ENCODE data around the gene TH. TPM values are rescaled to one million over a fixed set of nuclear protein-coding genes. Genes with fewer than 3 reads are reported as not detected.

Gene TH
- total RNA-seq, 5 donors from 2014 or later (not counting 1 experiment from before 2014, with no cell fraction given) = not detected

DNA sequence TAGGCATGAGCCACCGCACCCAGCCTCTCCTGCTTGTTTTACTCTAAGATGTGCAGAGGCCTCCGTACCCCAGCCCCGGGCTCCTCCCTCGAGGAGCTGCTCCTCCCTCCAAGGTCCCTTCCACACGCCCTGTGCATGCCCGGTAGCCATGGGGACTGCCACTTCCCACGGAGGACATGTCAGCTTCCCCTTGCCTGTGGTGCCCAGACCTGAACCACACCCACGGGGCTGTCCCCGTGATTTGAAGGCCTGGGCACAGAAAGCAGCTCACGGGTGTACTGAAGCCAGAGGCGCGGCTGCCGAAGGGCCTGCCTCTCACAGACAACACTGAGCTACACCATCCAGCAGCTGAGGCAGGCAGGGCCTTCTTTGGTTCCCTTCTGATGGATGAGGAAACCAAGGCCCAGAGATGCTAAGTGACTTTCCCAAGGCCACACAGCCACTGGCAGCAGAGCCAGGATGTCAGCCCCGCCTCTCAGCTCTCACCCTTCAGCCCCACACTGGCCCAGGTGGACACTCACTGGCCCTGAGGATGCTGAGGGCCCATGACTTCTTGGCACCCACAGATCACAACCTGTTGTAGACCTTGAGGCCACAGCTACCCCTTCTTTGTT lies 17.9 kb downstream of the TH start:
- H3K4me3 Mint-ChIP-seq = no peak overlapping the region
- Histone ChIP-seq H3K27me3 (replicated peaks in 1 of 2; ENCODE audit: control insufficient read depth in 2 of 2, extremely low read depth in 1 of 2, insufficient read depth in 2 of 2, low read length in 1 of 2) (peaks cover 0 to 65% of the 10 kb centered on the region in 2 experiments), H3K27ac (ENCODE audit: low read length) (no peak overlapping the region), H3K4me1 (ENCODE audit: control insufficient read depth in 1 of 2, extremely low read depth in 1 of 2, insufficient read depth in 2 of 2, low read length in 2 of 2) (peaks cover 0 to 15% of the 10 kb centered on the region in 2 experiments), H3K4me3 (ENCODE audit: control insufficient read depth in 1 of 2, extremely low read depth in 1 of 2, low read length in 1 of 2) (no peak overlapping the region), H3K9me3 (no peaks in the 10 kb centered on the region), H3K36me3 (ENCODE audit: control insufficient read depth in 2 of 2, extremely low read depth in 1 of 2, insufficient read depth in 1 of 2, low read length in 1 of 2) (no peaks in the 10 kb centered on the region)
- peaks cover 5 to 9% (median 6%) of the 10 kb centered on the region in 3 donors for H3K4me1 Mint-ChIP-seq
- WGBS (ENCODE audit: insufficient coverage) = 55% methylated on average over 13 of the region's 14 CpGs
- ATAC-seq (replicated peaks in 1 of 4) = no peak
- H3K27me3 Mint-ChIP-seq = peaks cover 20 to 27% of the 10 kb centered on the region in 2 donors
- no peak for DNase-seq
- H3K9me3 Mint-ChIP-seq = no peaks in the 10 kb centered on the region
- H3K27ac Mint-ChIP-seq = no peak overlapping the region
- ChIA-PET CTCF (interaction anchor here (0.6 to 4.8 kb wide), 7 partner anchors 8 to 685 kb away, joined by 3 to 41 read pairs (median 3); partner anchors contain the start of gene TSSC4 (in 1 of the 2)), POLR2A (interaction anchor here in 1 of 2 donors (0.5 kb wide), 1 partner anchor 441 kb away, joined by 7 read pairs; no protein-coding TSS in a partner anchor)
- no peaks in the 10 kb centered on the region for H3K36me3 Mint-ChIP-seq

DNA sequence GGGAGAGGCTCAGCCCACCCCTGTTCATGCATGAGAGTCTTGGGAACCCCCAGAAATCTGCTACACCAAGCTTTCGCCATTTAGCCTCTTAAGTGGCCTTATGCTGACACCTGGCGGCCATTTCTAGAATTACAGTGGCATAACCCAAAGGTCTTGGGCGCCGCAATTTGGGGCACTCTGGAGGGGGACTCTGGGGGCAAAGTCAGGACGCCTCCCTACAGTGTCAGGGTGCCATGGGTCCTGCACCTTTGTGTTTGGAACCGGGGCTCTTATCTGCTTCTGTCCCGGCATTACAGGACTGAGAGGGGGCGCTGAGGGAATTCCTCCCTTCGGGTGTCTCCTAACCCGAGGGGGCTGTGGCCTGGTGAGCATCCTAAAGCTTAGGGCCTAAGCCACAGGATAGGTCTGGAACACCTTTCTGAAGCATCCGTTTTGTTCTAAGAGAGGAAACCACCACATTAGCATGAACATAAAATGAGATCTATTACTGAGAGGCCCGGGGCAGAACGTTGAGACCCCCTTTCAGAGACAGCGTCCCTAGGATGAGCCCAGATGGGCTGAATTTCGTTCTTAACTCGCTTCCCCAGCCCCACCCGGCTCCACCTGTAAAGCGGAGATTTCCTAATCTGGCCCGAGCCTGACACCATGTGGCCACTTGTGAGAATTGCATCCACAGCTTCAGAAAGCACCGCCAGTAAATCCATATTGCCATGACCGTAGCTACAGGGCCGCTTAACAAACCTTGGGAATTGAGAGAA lies 19.9 kb downstream of the TH start:
- ChIA-PET POLR2A (no interaction called here), CTCF (interaction anchor here (0.5 to 4.8 kb wide), 18 partner anchors 10 to 1724 kb away, joined by 3 to 41 read pairs (median 4); partner anchors contain the start of gene TNNI2 (in 1 of the 2))
- H3K36me3 Mint-ChIP-seq = no peaks in the 10 kb centered on the region
- WGBS (ENCODE audit: insufficient coverage) = 3% methylated on average over 19 of the region's 22 CpGs
- peak overlapping the region; percentile 17 to 64 (median 21) for H3K4me3 Mint-ChIP-seq
- H3K9me3 Mint-ChIP-seq = no peaks in the 10 kb centered on the region
- H3K9me3 ChIP-seq = no peaks in the 10 kb centered on the region
- peaks cover 0 to 73% of the 10 kb centered on the region in 2 experiments for H3K27me3 ChIP-seq (replicated peaks in 1 of 2; ENCODE audit: control insufficient read depth in 2 of 2, extremely low read depth in 1 of 2, insufficient read depth in 2 of 2, low read length in 1 of 2)
- H3K27ac ChIP-seq (ENCODE audit: low read length) = no peak overlapping the region
- peaks cover 5 to 9% (median 6%) of the 10 kb centered on the region in 3 donors for H3K4me1 Mint-ChIP-seq
- no peak overlapping the region for H3K27ac Mint-ChIP-seq
- peak overlapping the region in 1 of 2 donors; percentile 9 for H3K4me3 ChIP-seq (ENCODE audit: control insufficient read depth in 1 of 2, extremely low read depth in 1 of 2, low read length in 1 of 2)
- H3K27me3 Mint-ChIP-seq = peaks cover 33 to 42% of the 10 kb centered on the region in 2 donors
- DNase-seq = peak; percentile 57 to 90 (median 76)
- H3K36me3 ChIP-seq (ENCODE audit: control insufficient read depth in 2 of 2, extremely low read depth in 1 of 2, insufficient read depth in 1 of 2, low read length in 1 of 2) = no peaks in the 10 kb centered on the region
- H3K4me1 ChIP-seq (ENCODE audit: control insufficient read depth in 1 of 2, extremely low read depth in 1 of 2, insufficient read depth in 2 of 2, low read length in 2 of 2) = peaks cover 0 to 15% of the 10 kb centered on the region in 2 experiments
- ATAC-seq (replicated peaks in 1 of 4) = peak; percentile 70 to 86 (median 81)

DNA sequence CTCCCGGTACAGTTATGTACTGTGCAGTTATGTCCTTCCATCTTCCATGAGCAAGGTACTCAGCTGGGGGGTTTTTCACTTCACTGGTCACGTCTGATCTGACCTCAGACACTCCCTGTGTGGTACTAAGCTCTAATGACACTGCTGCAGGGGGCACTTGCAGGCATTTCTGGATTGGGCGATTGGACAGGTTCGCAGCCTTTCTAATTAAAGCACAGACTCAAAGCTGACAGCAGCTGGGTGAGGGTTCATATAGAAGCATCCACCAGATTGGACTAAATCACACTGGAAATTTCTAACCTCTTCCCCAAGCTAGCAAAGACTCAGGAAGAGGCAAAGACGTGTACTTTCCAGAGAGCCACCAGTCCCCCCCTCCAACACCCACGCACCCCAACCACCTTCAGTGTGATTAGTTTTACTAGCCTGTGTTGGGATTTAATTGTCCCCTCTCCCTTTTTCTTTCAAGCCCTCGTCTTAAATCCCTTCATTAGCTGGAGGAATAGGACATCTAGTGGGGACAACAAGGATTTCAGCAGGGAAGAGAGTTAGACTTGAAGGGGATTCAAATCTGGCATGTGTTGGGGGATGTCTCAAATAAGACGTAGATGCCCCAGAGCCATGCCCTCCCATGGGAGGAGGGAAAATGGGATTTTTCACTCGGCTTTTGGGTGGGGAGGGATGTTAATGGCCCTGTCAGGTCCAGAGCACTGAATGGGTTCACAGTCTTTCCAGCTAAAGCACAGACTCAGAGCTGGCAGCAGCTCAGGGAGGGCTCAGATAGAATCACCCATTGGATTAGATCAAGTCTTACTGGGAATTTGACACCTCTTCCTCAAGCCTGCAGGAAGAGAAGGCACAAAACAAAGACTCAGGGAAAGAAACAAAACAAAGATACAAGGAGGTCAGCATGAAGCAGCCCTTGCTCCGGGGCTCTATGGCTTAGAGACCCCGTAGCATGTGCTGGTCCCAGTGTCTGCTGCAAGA lies 21.5 kb downstream of the TH start:
- CTCF ChIA-PET = interaction anchor here (0.6 to 4.8 kb wide), 12 partner anchors 8 to 458 kb away, joined by 3 to 41 read pairs (median 4); no protein-coding TSS in a partner anchor
- Mint-ChIP-seq H3K4me1 (peaks cover 5 to 9% (median 6%) of the 10 kb centered on the region in 3 donors), H3K27ac (no peak overlapping the region), H3K36me3 (no peaks in the 10 kb centered on the region), H3K9me3 (no peaks in the 10 kb centered on the region), H3K4me3 (no peak overlapping the region), H3K27me3 (peaks cover 40 to 54% of the 10 kb centered on the region in 2 donors)
- POLR2A ChIA-PET = no interaction called here
- Histone ChIP-seq H3K36me3 (ENCODE audit: control insufficient read depth in 2 of 2, extremely low read depth in 1 of 2, insufficient read depth in 1 of 2, low read length in 1 of 2) (no peaks in the 10 kb centered on the region), H3K9me3 (no peaks in the 10 kb centered on the region), H3K27ac (ENCODE audit: low read length) (no peak overlapping the region), H3K27me3 (replicated peaks in 1 of 2; ENCODE audit: control insufficient read depth in 2 of 2, extremely low read depth in 1 of 2, insufficient read depth in 2 of 2, low read length in 1 of 2) (peaks cover 0 to 80% of the 10 kb centered on the region in 2 experiments), H3K4me3 (ENCODE audit: control insufficient read depth in 1 of 2, extremely low read depth in 1 of 2, low read length in 1 of 2) (no peak overlapping the region), H3K4me1 (ENCODE audit: control insufficient read depth in 1 of 2, extremely low read depth in 1 of 2, insufficient read depth in 2 of 2, low read length in 2 of 2) (peaks cover 0 to 11% of the 10 kb centered on the region in 2 experiments)
- ATAC-seq (replicated peaks in 1 of 4) (no peak), DNase-seq (no peak)
- WGBS (ENCODE audit: insufficient coverage) = 33% methylated on average over 7 of the region's 11 CpGs

DNA sequence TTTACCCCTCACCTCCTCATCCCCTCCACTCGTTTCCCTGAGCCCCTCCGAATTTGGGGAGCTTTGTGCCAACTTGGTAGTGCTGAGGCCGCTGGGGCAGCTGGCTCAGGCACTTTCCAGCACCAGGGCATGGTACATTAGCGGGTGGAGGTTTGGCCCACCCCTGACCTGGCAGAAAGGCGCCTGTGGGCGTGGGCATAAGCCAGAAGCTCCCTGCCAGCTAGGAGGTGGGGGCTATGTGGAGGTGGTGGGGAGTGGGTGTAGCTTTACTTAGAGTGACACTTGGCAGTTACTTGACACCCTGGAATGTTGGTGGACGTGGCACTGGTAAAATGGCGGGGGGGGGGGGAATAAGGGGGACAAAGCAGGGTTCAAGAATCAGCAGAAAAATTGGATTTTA lies 22.2 kb downstream of the TH start:
- Histone ChIP-seq H3K4me1 (ENCODE audit: control insufficient read depth in 1 of 2, extremely low read depth in 1 of 2, insufficient read depth in 2 of 2, low read length in 2 of 2) (peaks cover under 1 to 12% of the 10 kb centered on the region in 2 experiments), H3K4me3 (ENCODE audit: control insufficient read depth in 1 of 2, extremely low read depth in 1 of 2, low read length in 1 of 2) (no peak overlapping the region), H3K27me3 (replicated peaks in 1 of 2; ENCODE audit: control insufficient read depth in 2 of 2, extremely low read depth in 1 of 2, insufficient read depth in 2 of 2, low read length in 1 of 2) (peaks cover 0 to 82% of the 10 kb centered on the region in 2 experiments), H3K27ac (ENCODE audit: low read length) (no peak overlapping the region), H3K9me3 (no peaks in the 10 kb centered on the region), H3K36me3 (ENCODE audit: control insufficient read depth in 2 of 2, extremely low read depth in 1 of 2, insufficient read depth in 1 of 2, low read length in 1 of 2) (no peaks in the 10 kb centered on the region)
- ChIA-PET CTCF (interaction anchor here (0.6 to 4.8 kb wide), 6 partner anchors 111 to 457 kb away, joined by 3 to 41 read pairs (median 5); no protein-coding TSS in a partner anchor), POLR2A (no interaction called here)
- Mint-ChIP-seq H3K9me3 (no peaks in the 10 kb centered on the region), H3K27me3 (peaks cover 45 to 60% of the 10 kb centered on the region in 2 donors), H3K27ac (no peak overlapping the region), H3K36me3 (no peaks in the 10 kb centered on the region), H3K4me3 (no peak overlapping the region), H3K4me1 (peaks cover 5 to 9% (median 6%) of the 10 kb centered on the region in 3 donors)
- WGBS (ENCODE audit: insufficient coverage) = 54% methylated on average over 7 of the region's 8 CpGs
- no peak for DNase-seq
- ATAC-seq (replicated peaks in 1 of 4) = no peak

DNA sequence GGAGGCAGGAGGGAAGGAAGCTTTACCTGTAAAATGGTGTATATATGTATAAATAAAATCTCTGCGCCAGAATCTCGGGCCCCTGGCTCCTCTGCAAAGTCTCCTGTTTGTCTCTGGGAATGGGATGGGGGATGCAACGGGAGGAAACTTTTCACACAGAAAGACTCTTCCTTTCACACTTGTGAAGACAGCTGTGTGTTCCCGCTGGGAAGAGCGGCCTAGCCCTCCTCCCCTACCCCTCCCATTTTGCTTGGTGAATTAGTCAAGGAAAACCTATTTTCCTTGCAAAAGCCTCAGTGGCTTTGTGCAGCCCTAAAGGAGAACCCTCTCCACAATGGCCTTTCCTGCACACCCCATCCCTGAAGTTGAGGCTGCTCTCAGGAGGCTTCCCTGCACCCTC lies 23.0 kb downstream of the TH start:
- H3K4me3 ChIP-seq (ENCODE audit: control insufficient read depth in 1 of 2, extremely low read depth in 1 of 2, low read length in 1 of 2) = no peak overlapping the region
- no peaks in the 10 kb centered on the region for H3K9me3 Mint-ChIP-seq
- no peaks in the 10 kb centered on the region for H3K9me3 ChIP-seq
- POLR2A ChIA-PET = no interaction called here
- no peak overlapping the region for H3K27ac ChIP-seq (ENCODE audit: low read length)
- CTCF ChIA-PET = no interaction called here
- no peak overlapping the region for H3K4me3 Mint-ChIP-seq
- no peak overlapping the region for H3K27ac Mint-ChIP-seq
- ATAC-seq (replicated peaks in 1 of 4) = no peak
- DNase-seq = no peak
- H3K4me1 Mint-ChIP-seq = peaks cover 7 to 9% (median 9%) of the 10 kb centered on the region in 3 donors
- H3K4me1 ChIP-seq (ENCODE audit: control insufficient read depth in 1 of 2, extremely low read depth in 1 of 2, insufficient read depth in 2 of 2, low read length in 2 of 2) = peaks cover 3 to 18% of the 10 kb centered on the region in 2 experiments
- peaks cover 0 to 85% of the 10 kb centered on the region in 2 experiments for H3K27me3 ChIP-seq (replicated peaks in 1 of 2; ENCODE audit: control insufficient read depth in 2 of 2, extremely low read depth in 1 of 2, insufficient read depth in 2 of 2, low read length in 1 of 2)
- H3K36me3 Mint-ChIP-seq = no peaks in the 10 kb centered on the region
- H3K27me3 Mint-ChIP-seq = peaks cover 45 to 62% of the 10 kb centered on the region in 2 donors
- H3K36me3 ChIP-seq (ENCODE audit: control insufficient read depth in 2 of 2, extremely low read depth in 1 of 2, insufficient read depth in 1 of 2, low read length in 1 of 2) = no peaks in the 10 kb centered on the region
- 67% methylated on average over 1 of the region's 5 CpGs for WGBS (ENCODE audit: insufficient coverage)

All from T-cell (primary cell).